Measurements from ENCODE around the gene C19orf25. TPM values are rescaled to one million over a fixed set of nuclear protein-coding genes. Genes with fewer than 3 reads are reported as not detected.

The C19orf25 gene
- total and polyA plus RNA-seq, 9 of the 15 experiments (the other 6 are each of a cell fraction or from before 2014, with no cell fraction given), result 0.79 to 96.0 (median 36.1) TPM

DNA sequence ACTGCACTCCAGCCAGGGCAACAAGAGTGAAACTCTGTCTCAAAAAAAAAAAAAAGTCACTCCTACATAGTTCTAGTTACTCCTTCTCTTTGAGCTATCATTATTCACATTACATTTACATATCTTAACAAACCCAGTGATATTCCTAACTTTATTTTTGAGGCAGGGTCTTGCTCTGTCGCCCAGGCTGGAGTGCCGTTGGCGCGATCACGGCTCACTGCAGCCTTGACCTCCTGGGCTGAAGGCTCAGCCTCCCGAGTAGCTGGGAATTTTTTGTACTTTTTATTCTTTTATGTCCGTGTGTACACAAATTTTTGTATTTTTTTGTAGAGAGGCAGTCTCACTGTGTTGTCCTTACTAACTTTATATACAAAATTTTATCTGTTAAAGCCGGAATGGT, 41.4 kb downstream of the C19orf25 start:
- in situ Hi-C loops (cut with MboI), result no loop called here
- Histone ChIP-seq H3K9me3 (replicated peaks; ENCODE audit: control insufficient read depth, insufficient read depth, low read depth, low read length) (no peaks in the 10 kb centered on the region), H3K9me1 (ENCODE audit: control insufficient read depth, insufficient read depth, low read length) (no peaks in the 10 kb centered on the region), H2AFZ (ENCODE audit: low read depth, low read length) (peak overlapping the region; percentile 85), H3K79me2 (ENCODE audit: control insufficient read depth, insufficient read depth, low read length) (peaks cover 52% of the 10 kb centered on the region), H3K9ac (ENCODE audit: insufficient read depth in 1 of 2, low read depth in 2 of 2, low read length in 2 of 2) (peak overlapping the region; percentile 40 to 100; a peak in 3 of 4 replicates), H3K27me3 (ENCODE audit: control insufficient read depth in 2 of 2, insufficient read depth in 2 of 2, low read length in 2 of 2) (no peaks in the 10 kb centered on the region), H3K4me2 (ENCODE audit: insufficient read depth, low read length) (peak overlapping the region; percentile 97), H3K4me3 (peak overlapping the region; percentile 70; the same call in 1 of the 2 replicates), H4K20me1 (replicated peaks; ENCODE audit: control insufficient read depth, insufficient read depth, low read length) (peaks cover 37% of the 10 kb centered on the region), H3K27ac (ENCODE audit: extremely low read depth, low read depth, low read length) (peak overlapping the region; percentile 90), H3K4me1 (replicated peaks in 1 of 2; ENCODE audit: control insufficient read depth in 2 of 2, insufficient read depth in 2 of 2, low read length in 2 of 2) (peaks cover 36 to 88% of the 10 kb centered on the region in 2 experiments; a peak in 4 of 5 replicates), H3K36me3 (ENCODE audit: control insufficient read depth, insufficient read depth, low read length) (peaks cover 68% of the 10 kb centered on the region)
- intact Hi-C loops (cut with micrococcal nuclease), result no loop called here
- WGBS (ENCODE audit: insufficient coverage, low coverage, missing lambda C conversion rate), result 35% methylated on average over 8 of the region's 8 CpGs
- BruUV-seq (replicated peaks), result no TSS peak
- FAIRE-seq (no peak), ATAC-seq (no peak), DNase-seq (ENCODE audit: extremely low read depth in 1 of 4, low spot score in 3 of 4) (no peak)
- ChIA-PET POLR2A (interaction anchor here (0.6 to 1.8 kb wide), 7 partner anchors 9 to 353 kb away, joined by 3 to 5 read pairs (median 3); partner anchors contain the start of gene CIRBP), CTCF (ENCODE audit: low intra/inter-chr PET ratio) (interaction anchor here (0.6 kb wide), 1 partner anchor 685 kb away, joined by 4 read pairs; no protein-coding TSS in a partner anchor)
- TF ChIP-seq ZNF121 (CRISPR knock-in tag; conservative IDR thresholded peaks at IDR 0.05), result peak; percentile 13; the same call in 1 of the 2 replicates
- TF ChIP-seq, protein P1, sequence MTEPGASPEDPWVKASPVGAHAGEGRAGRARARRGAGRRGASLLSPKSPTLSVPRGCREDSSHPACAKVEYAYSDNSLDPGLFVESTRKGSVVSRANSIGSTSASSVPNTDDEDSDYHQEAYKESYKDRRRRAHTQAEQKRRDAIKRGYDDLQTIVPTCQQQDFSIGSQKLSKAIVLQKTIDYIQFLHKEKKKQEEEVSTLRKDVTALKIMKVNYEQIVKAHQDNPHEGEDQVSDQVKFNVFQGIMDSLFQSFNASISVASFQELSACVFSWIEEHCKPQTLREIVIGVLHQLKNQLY (CRISPR knock-in tag; conservative IDR thresholded peaks at IDR 0.05), result no peak
- TF ChIP-seq MAFG (tag; conservative IDR thresholded peaks at IDR 0.05), result no peak
- TF ChIP-seq, protein P2, sequence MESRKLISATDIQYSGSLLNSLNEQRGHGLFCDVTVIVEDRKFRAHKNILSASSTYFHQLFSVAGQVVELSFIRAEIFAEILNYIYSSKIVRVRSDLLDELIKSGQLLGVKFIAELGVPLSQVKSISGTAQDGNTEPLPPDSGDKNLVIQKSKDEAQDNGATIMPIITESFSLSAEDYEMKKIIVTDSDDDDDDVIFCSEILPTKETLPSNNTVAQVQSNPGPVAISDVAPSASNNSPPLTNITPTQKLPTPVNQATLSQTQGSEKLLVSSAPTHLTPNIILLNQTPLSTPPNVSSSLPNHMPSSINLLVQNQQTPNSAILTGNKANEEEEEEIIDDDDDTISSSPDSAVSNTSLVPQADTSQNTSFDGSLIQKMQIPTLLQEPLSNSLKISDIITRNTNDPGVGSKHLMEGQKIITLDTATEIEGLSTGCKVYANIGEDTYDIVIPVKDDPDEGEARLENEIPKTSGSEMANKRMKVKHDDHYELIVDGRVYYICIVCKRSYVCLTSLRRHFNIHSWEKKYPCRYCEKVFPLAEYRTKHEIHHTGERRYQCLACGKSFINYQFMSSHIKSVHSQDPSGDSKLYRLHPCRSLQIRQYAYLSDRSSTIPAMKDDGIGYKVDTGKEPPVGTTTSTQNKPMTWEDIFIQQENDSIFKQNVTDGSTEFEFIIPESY (CRISPR knock-in tag; IDR thresholded peaks at IDR 0.05), result peak; percentile 6; the same call in 1 of the 2 replicates
- peak; percentile 10; the same call in 1 of the 2 replicates for TF ChIP-seq ZC3H11A (IDR thresholded peaks at IDR 0.05; ENCODE audit: low read depth, low read length)
- TF ChIP-seq ZNF589 (CRISPR knock-in tag; IDR thresholded peaks at IDR 0.05; ENCODE audit: low read depth), result no peak

Measured in K562 (cell line).